Measurements from ENCODE around the gene NARF. TPM values are rescaled to one million over a fixed set of nuclear protein-coding genes. Genes with fewer than 3 reads are reported as not detected.

The NARF gene
- total RNA-seq, 2 experiments from 2014 or later = 150 to 153 TPM

DNA sequence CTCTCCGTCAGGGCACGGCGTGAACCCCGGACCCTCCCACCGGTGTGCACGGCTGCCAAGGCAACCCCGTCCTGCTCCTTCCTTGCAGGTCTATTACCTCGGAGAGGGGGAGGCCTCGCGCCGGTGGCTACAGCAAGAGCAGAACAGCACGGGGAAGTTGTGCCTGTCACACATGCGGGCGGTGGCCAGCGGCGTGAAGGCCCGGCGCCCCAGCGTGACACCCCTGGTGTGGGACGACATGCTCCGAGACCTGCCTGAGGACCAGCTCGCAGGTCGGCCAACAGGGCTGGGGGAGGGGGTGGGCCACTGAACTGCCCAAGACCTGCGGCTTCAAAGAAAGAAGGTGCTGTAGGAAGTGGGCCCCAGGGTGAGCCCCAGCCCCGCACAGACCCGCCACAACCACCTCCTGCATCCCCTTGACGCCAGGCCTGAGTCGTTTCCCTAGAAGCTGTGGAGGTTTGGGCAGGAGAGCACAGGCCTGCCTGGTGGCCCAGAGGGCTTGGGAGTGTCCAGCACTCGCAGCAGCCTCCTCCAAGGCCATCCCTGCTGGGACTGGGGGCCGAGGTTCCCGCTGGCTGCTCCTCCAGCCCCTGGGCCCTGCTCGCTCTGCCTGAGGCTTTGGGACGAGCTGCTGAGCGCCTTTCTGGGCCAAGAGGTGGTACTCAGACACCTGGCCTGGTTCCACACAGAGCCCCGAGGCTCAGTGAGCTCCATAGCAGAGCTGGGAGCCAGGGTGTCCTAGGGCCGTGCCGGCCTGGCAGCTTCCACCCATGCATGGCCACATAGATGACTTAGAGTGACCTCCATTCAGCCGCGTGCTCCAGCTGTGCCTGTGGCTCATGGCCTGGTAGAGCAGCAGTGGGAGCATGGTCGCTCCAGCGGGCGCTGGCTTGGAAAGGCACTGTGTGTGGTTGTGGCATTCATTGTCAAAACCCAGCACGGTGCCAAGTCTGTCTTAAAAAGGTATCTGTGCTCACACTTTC is 22.6 kb upstream of the NARF start:
- ChIA-PET POLR2A (interaction anchor here (1.2 to 2.6 kb wide), 5 partner anchors 10 to 22 kb away, joined by 3 to 15 read pairs (median 3); no protein-coding TSS in a partner anchor), CTCF (no interaction called here)
- DNase-seq = no peak
- peaks cover 9% of the 10 kb centered on the region for H3K36me3 Mint-ChIP-seq (ENCODE audit: low read depth)
- peaks cover 16% of the 10 kb centered on the region for H3K4me1 Mint-ChIP-seq
- no peak overlapping the region for H3K27ac Mint-ChIP-seq
- no peaks in the 10 kb centered on the region for H3K27me3 Mint-ChIP-seq
- no peaks in the 10 kb centered on the region for H3K9me3 Mint-ChIP-seq
- no peak overlapping the region for H3K4me3 Mint-ChIP-seq

DNA sequence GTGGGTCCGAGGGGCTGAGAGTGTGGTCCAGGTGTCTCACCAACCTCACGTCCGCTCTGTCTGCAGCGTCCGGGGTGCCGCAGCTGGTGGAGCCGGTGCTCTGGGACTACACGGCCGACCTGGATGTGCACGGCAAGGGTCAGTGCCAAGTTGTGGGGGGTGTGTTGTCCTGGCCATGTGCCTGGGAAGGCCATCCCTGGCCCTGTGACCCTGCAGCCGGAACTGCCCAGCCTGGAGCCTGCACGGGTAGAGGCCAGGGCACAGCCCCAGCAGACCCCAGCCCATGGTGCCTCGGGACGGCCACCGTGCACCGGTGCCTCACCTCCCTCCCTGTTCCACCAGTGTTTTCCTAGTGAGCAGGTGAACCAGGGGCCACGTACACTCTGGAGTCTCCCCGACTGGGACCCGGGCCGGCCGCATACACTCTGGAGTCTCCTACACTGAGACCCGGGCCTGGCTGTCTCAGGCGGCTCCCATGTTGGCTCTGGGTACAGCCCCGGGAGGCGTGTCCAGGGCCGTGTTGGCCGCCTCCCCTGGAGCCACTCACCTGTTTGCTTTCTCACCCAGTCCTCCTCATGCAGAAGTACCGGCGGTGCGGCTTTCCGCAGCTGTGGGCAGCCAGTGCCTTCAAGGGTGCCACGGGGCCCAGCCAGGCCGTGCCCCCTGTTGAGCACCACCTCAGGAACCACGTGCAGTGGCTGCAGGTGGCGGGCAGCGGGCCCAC is 21.8 kb upstream of the NARF start:
- peaks cover 15% of the 10 kb centered on the region for H3K4me1 Mint-ChIP-seq
- POLR2A ChIA-PET = interaction anchor here (1.4 to 2.6 kb wide), 3 partner anchors 9 to 21 kb away, joined by 3 to 12 read pairs (median 5); no protein-coding TSS in a partner anchor
- no peak overlapping the region for H3K27ac Mint-ChIP-seq
- H3K4me3 Mint-ChIP-seq = no peak overlapping the region
- DNase-seq = no peak
- CTCF ChIA-PET = no interaction called here
- peaks cover 8% of the 10 kb centered on the region for H3K36me3 Mint-ChIP-seq (ENCODE audit: low read depth)
- H3K9me3 Mint-ChIP-seq = no peaks in the 10 kb centered on the region
- no peaks in the 10 kb centered on the region for H3K27me3 Mint-ChIP-seq

DNA sequence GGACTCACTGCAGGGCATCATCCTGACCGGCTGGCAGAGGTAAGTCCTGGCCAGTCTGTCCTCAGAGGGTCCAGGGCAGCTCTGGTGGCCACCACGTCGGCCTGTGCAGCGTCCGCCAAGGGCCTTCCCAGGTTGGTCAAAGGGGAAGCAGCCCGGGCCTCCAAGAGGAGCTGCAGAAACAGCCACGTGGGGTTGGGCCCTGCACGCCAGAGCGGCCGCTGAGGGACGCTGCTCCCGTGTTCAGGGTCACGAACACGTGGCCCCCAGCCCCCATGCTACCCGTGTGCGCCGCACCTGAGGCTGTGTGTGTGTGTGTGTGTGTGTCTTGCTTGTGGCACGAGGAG is 21.2 kb upstream of the NARF start:
- ChIA-PET POLR2A (interaction anchor here (1.2 to 2.6 kb wide), 3 partner anchors 12 to 61 kb away, joined by 3 to 12 read pairs (median 10); no protein-coding TSS in a partner anchor), CTCF (no interaction called here)
- DNase-seq = no peak
- Mint-ChIP-seq H3K4me3 (no peak overlapping the region), H3K36me3 (ENCODE audit: low read depth) (peaks cover 9% of the 10 kb centered on the region), H3K4me1 (peaks cover 15% of the 10 kb centered on the region), H3K27ac (no peak overlapping the region), H3K27me3 (no peaks in the 10 kb centered on the region), H3K9me3 (no peaks in the 10 kb centered on the region)

DNA sequence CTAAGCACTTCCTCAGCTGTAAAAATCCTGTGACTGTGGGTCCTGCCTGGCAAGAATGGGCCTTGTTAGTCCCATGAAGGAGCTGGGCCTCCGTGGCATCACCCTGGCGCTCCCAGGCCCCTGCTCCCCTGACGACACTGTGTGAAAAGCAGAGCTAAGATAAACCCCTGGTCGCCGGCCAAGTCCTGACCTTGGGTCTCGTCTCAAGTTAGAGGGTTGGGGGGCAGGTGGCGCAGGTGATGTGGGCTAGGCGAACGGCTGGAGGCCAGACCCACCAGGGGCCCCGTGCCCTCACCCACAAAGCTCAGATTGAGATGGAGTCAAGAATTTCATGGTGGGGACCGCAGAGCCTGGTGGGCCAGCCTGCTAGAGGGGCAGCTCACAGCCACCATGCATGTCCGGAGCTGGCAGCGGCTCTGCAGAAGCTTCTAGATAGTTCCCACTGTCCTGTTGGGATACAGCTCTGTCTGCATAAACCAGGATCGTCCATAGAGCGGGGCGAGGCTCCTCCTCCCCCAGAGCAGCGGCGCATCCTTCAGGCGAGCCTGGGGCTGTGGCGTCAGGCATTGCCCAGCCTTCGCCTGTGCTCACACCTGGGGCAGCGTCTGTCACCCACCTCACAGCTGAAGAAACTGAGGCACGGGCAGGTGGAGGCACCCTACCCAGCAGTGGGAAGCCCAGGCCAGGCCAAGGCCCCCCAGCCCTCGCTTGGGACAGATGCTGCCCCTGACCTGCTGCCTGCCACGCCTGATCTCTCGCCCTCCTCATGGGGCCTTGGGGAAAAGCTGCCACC is 19.9 kb upstream of the NARF start:
- Mint-ChIP-seq H3K4me3 (no peak overlapping the region), H3K27ac (no peak overlapping the region), H3K27me3 (no peaks in the 10 kb centered on the region), H3K36me3 (ENCODE audit: low read depth) (peaks cover 20% of the 10 kb centered on the region), H3K4me1 (peaks cover 13% of the 10 kb centered on the region), H3K9me3 (no peaks in the 10 kb centered on the region)
- DNase-seq = no peak
- ChIA-PET CTCF (interaction anchor here (0.6 kb wide), 1 partner anchor 97 kb away, joined by 3 read pairs; no protein-coding TSS in a partner anchor), POLR2A (interaction anchor here (1.2 to 2.6 kb wide), 4 partner anchors 11 to 60 kb away, joined by 3 to 12 read pairs (median 7); no protein-coding TSS in a partner anchor)

DNA sequence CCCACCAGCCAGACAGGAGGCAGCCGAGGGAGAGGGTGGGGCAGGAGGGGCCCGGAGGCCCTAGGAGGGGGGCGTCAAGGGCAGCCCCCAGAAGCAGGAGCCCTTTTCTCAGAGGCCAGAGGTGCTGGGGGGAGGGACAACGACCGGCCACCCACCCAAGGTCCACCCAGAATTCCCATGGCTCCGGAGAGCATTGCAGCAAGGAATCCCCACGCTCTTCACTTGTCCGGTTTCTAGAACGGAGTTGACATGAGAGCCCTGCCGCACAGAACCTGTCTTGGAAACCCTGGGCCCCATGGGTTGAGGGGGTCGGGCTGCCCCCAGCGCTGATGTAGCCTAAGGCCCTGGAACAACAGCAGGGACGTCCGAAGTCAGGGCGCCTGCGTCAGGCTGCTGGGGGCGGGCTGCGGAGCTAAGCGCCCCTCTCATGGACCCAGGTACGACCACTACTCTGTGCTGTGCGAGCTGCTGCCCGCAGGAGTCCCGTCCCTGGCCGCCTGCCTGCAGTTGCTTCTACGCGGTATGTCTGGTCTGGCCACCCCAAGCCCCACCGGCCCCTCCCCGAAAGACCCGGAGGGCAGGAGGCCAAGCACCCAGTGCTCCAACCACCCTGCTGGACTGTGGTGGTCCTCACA is 19.2 kb upstream of the NARF start:
- H3K4me1 Mint-ChIP-seq = peaks cover 8% of the 10 kb centered on the region
- no peak for DNase-seq
- no peak overlapping the region for H3K27ac Mint-ChIP-seq
- H3K27me3 Mint-ChIP-seq = no peaks in the 10 kb centered on the region
- H3K9me3 Mint-ChIP-seq = no peaks in the 10 kb centered on the region
- ChIA-PET POLR2A (interaction anchor here (1.3 to 2.6 kb wide), 3 partner anchors 10 to 47 kb away, joined by 4 to 12 read pairs (median 10); no protein-coding TSS in a partner anchor), CTCF (no interaction called here)
- no peak overlapping the region for H3K4me3 Mint-ChIP-seq
- H3K36me3 Mint-ChIP-seq (ENCODE audit: low read depth) = peaks cover 18% of the 10 kb centered on the region

DNA sequence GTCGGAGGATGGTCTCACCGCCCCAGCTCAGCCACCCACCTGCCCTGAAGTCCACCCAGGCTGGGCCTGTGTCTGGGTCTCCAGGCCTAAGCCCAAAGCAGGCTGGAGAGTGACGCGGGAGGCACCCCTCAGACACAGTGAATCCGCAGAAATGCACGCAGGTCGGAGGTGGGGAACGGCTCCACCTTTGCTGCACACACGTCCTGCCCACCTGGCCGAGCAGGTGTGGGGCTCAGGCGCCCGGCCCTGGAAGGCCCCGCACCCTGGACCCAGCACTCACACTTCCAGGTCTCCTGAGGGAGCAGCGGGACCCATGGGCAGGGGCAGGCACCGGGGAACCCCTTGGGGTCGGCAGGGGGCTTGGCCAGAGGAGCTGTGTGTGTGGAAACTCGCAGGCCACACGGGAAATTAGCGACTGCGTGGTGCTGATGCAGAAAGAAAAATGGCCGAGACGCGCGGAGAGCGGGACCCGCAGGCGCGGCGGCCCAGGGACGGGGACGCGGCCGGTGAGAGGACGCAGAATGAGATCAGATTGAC is 18.6 kb upstream of the NARF start:
- Mint-ChIP-seq H3K9me3 (no peaks in the 10 kb centered on the region), H3K36me3 (ENCODE audit: low read depth) (peaks cover 21% of the 10 kb centered on the region), H3K4me3 (no peak overlapping the region), H3K27ac (no peak overlapping the region), H3K4me1 (peaks cover 4% of the 10 kb centered on the region), H3K27me3 (no peaks in the 10 kb centered on the region)
- ChIA-PET CTCF (no interaction called here), POLR2A (interaction anchor here (1.1 kb wide), 1 partner anchor 9 kb away, joined by 4 read pairs; no protein-coding TSS in a partner anchor)
- DNase-seq = no peak

DNA sequence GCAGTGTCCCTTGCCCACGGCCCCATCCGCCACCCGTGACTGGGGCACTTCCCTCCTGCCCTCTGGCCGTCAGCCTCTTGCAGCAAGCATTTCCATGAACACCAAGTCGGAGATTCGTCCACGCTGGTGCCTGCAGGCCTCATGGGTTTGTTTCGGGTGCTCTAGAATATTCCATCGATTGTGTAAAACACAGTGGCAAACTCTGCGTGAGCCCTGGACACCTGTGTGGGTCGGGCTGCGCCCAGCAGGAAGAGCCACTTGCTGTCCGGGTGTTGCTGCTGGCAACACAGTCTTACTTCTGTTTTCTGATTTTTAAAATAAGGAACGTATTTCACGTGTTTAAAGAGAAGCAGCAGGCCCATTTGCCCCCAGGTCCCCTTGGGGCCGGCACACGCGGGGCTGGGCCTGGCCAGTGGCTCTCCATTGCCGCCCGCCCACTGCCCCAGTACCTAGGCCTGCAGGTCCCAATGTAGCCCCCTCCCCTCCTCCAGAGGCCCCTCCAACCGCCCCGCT is 18.0 kb upstream of the NARF start:
- H3K9me3 Mint-ChIP-seq = no peaks in the 10 kb centered on the region
- POLR2A ChIA-PET = interaction anchor here (1.1 kb wide), 1 partner anchor 9 kb away, joined by 4 read pairs; no protein-coding TSS in a partner anchor
- no peak overlapping the region for H3K27ac Mint-ChIP-seq
- H3K27me3 Mint-ChIP-seq = no peaks in the 10 kb centered on the region
- H3K4me1 Mint-ChIP-seq = no peaks in the 10 kb centered on the region
- H3K4me3 Mint-ChIP-seq = no peak overlapping the region
- peaks cover 21% of the 10 kb centered on the region for H3K36me3 Mint-ChIP-seq (ENCODE audit: low read depth)
- no peak for DNase-seq
- CTCF ChIA-PET = no interaction called here

DNA sequence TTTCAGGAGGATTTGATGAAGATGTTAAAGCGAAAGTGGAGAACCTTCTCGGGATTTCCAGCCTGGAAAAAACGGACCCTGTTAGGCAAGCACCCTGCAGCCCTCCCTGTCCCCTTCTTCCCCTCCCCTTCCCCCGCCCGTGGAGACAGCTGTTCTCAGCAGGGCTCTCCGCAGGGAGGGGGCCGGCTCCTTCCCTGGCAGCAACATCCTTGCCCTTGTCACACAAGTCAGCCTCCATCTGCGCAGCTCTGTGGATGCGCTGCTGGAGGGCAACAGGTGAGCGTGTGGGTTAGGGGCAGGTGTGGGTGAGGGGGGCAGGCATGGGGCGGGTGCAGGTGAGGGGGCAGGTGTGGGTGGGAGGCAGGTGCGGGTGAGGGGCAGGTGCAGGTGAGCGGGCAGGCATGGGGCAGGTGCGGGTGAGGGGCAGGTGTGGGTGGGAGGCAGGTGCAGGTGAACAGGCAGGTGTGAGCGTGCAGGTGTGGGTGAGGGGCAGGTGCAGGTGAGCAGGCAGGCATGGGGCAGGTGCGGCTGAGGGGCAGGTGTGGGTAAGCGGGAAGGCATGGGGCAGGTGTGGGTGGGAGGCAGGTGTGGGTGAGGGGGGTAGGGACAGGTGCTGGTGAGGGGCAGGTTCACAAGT is 17.4 kb upstream of the NARF start:
- Mint-ChIP-seq H3K4me3 (no peak overlapping the region), H3K27me3 (no peaks in the 10 kb centered on the region), H3K36me3 (ENCODE audit: low read depth) (peaks cover 26% of the 10 kb centered on the region), H3K4me1 (peaks cover 5% of the 10 kb centered on the region), H3K9me3 (no peaks in the 10 kb centered on the region), H3K27ac (no peak overlapping the region)
- CTCF ChIA-PET = no interaction called here
- no peak for DNase-seq
- POLR2A ChIA-PET = interaction anchor here (1.1 to 1.6 kb wide), 2 partner anchors 8 to 22 kb away, joined by 3 to 4 read pairs; no protein-coding TSS in a partner anchor

DNA sequence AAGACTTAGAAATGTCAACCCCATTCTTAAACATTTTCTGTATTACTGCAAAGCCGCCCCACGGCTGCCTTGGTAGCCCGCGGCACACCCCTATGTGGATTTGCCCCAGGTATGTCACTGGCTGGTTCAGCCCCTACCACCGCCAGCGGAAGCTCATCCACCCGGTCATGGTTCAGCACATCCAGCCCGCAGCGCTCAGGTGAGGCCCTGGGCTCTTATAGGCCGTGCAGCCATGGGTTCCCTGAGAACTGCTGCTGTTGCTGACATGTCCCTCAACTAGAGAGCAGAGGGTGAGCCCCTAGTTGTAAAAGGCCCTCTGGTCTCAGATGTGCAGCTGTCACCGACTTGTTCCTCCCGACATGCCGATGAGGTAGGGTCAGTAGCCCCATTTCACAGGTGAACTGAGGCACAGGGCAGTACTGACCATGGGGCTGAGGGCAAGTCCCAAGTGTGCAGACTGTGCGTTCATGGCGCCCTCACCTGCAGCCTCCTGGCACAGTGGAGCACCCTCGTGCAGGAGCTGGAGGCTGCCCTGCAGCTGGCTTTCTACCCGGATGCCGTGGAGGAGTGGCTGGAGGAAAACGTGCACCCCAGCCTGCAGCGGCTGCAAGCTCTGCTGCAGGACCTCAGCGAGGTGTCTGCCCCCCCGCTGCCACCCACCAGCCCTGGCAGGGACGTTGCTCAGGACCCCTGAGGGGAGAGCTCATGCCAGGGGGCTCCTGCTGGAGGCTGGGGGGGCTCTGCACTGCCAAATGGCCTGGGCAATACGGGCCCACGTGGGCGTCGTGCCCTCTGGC is 16.7 kb upstream of the NARF start:
- POLR2A ChIA-PET = interaction anchor here (0.8 to 1.6 kb wide), 3 partner anchors 16 to 23 kb away, joined by 3 to 4 read pairs (median 3); partner anchors contain the start of gene NARF
- no peak overlapping the region for H3K27ac Mint-ChIP-seq
- H3K36me3 Mint-ChIP-seq (ENCODE audit: low read depth) = peaks cover 34% of the 10 kb centered on the region
- H3K4me1 Mint-ChIP-seq = peaks cover 12% of the 10 kb centered on the region
- H3K9me3 Mint-ChIP-seq = no peaks in the 10 kb centered on the region
- H3K27me3 Mint-ChIP-seq = no peaks in the 10 kb centered on the region
- CTCF ChIA-PET = no interaction called here
- no peak for DNase-seq
- H3K4me3 Mint-ChIP-seq = no peak overlapping the region

DNA sequence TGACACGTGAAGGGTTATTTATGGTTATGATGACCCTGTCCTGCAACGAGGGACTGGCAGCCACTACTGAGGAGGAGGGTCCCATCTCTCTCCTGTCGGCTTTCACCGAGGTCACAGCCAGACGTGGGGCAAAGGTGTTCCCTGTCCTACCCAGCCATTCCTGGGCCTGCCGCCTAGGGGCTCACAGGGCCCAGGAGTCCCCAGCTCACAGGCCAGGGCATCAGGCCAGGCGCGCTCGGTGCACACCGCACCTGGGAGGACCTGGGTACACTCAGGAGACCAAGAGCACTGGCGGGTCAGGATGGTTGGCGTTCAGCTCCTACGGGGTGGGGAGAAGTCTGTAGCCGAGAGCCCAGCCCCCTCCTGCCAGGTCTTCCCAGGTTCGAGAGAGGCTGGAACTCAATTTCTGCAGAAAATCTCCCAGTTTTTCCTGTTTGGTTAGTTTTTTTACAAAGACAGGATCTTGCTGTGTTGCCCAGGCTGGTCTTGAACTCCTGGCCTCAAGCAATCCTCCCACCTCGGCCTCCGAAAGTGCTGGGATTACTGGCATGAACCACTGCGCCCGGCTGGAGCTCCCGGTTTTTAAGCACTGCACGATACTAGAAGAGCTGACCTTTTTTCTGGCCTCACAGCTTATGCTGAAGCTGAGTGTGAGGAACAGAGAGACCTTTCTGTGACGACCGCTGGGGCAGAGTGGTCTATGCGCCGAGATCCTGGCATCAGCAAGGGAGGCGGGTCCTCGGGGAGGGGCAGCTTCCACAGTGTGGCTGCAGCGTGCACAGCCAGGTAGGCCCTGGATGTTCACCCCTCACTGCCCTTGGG is 15.7 kb upstream of the NARF start:
- Mint-ChIP-seq H3K9me3 (no peaks in the 10 kb centered on the region), H3K4me1 (peaks cover 19% of the 10 kb centered on the region), H3K36me3 (ENCODE audit: low read depth) (peaks cover 33% of the 10 kb centered on the region), H3K4me3 (no peak overlapping the region), H3K27me3 (no peaks in the 10 kb centered on the region), H3K27ac (no peak overlapping the region)
- POLR2A ChIA-PET = interaction anchor here (0.8 to 1.6 kb wide), 3 partner anchors 15 to 24 kb away, joined by 3 to 4 read pairs (median 3); partner anchors contain the start of gene NARF
- no peak for DNase-seq
- CTCF ChIA-PET = no interaction called here

Data from activated CD4-positive, alpha-beta memory T cell treated with anti-CD3 and anti-CD28 coated beads, Interleukin-2, amount 10 ng/mL, durations not matched to agents 7 days and 5 days (primary cell).